GM12878 (cell line): ENCODE data around the gene NCS1. TPM values are rescaled to one million over a fixed set of nuclear protein-coding genes. Genes with fewer than 3 reads are reported as not detected.

ENCODE experiments used
- ATAC-seq: fragments of 200-7000 bp; cut with Tn5 transposase; 3 replicates; pipeline ENCODE4 v1.9.1; 2020; ENCODE audit warnings: mild to moderate bottlenecking, moderate library complexity
- BruUV-seq: library from RNA; stranded (reverse); fragments of 400-500 nt; replicated peaks from 2 replicates; lab custom pipeline; 2021; lab: Mats Ljungman, UMichigan
- CTCF ChIA-PET: fragments of 300-600 bp; sonication (Branson Sonifier 250); formaldehyde crosslinking; extraction: SDS; loops from one replicate; lab custom pipeline; 2021; ENCODE audit warnings: inconsistent platforms; lab: Yijun Ruan, JAX
- POLR2A ChIA-PET: fragments of 350-600 bp; formaldehyde crosslinking; extraction: SDS; loops from one replicate; lab custom pipeline; 2021; ENCODE audit warnings: inconsistent platforms; lab: Charles Lee
- RAD21 ChIA-PET: fragments of 300-600 bp; sonication (Branson Sonifier 250); formaldehyde crosslinking; loops from one replicate; lab custom pipeline; 2023; ENCODE audit warnings: antibody characterized with exemption; ENCODE audit not compliant: unreplicated experiment; lab: Charles Lee
- SMC1A ChIA-PET: fragments of 300-600 bp; sonication (Branson Sonifier 250); formaldehyde crosslinking; loops from one replicate; lab custom pipeline; 2023; ENCODE audit not compliant: unreplicated experiment, uncharacterized antibody; lab: Charles Lee
- DNase-seq: peaks from one replicate; pipeline ENCODE4 v3.0.0-alpha.2; 2011; ENCODE audit warnings: low read depth, low spot score
- FAIRE-seq: peaks from 3 replicates; lab custom pipeline; 2011; peaks lifted over from hg19 to GRCh38; lab: Jason Lieb, UNC
- H2AFZ ChIP-seq: 2 replicates; pipeline ENCODE4 v1.6.0; 2011; ENCODE audit warnings: low read depth, low read length, control low read depth; ENCODE audit not compliant: control insufficient read depth
- H3K27ac ChIP-seq: 2 replicates; pipeline ENCODE4 v1.5.1; 2011; ENCODE audit warnings: control low read depth; ENCODE audit not compliant: control insufficient read depth, insufficient read depth
- H3K27me3 ChIP-seq, 2 experiments: replicated peaks in 1 of 2; 2 replicates each; pipeline versions ENCODE4 v1.6.0 to v1.6.1; 2011; ENCODE audit warnings: low read length in 1 of 2; ENCODE audit not compliant: control insufficient read depth in 2 of 2, insufficient read depth in 2 of 2
- H3K36me3 ChIP-seq, 2 experiments: 2 replicates each; pipeline ENCODE4 v1.5.1; 2011; ENCODE audit warnings: low read length in 1 of 2; ENCODE audit not compliant: control insufficient read depth in 2 of 2, insufficient read depth in 2 of 2
- H3K4me1 ChIP-seq: 2 replicates; pipeline ENCODE4 v1.6.1; 2011; ENCODE audit warnings: mild to moderate bottlenecking, low read length, moderate library complexity, mixed read lengths; ENCODE audit not compliant: control insufficient read depth, insufficient read depth
- H3K4me2 ChIP-seq: 2 replicates; pipeline ENCODE4 v1.6.0; 2011; ENCODE audit warnings: control low read depth; ENCODE audit not compliant: control insufficient read depth, insufficient read depth
- H3K4me3 ChIP-seq: fragments of 200-600 bp; sonication (generic); 2 replicates; pipeline ENCODE4 v1.5.1; 2016
- H3K79me2 ChIP-seq: 2 replicates; pipeline ENCODE4 v1.6.0; 2011; ENCODE audit warnings: low read length; ENCODE audit not compliant: control insufficient read depth, insufficient read depth
- H3K9ac ChIP-seq: 2 replicates; pipeline ENCODE4 v1.8.0; 2011; ENCODE audit warnings: low read length, control low read depth, mixed read lengths; ENCODE audit not compliant: control insufficient read depth, insufficient read depth
- H3K9me3 ChIP-seq: replicated peaks from 3 replicates; pipeline ENCODE4 v1.5.1; 2011; ENCODE audit warnings: mild to moderate bottlenecking, low read length; ENCODE audit not compliant: control insufficient read depth, insufficient read depth
- H4K20me1 ChIP-seq: 2 replicates; pipeline ENCODE4 v1.6.0; 2011; ENCODE audit not compliant: control insufficient read depth, insufficient read depth
- CEBPB ChIP-seq, 2 experiments: fragments of 150-350 bp in 1 of 2; IDR thresholded peaks; 2 replicates each; pipeline ENCODE4 v1.6.1; 2012 to 2014; ENCODE audit warnings: low read depth in 2 of 2, low read length in 2 of 2, borderline replicate concordance in 1 of 2, inconsistent platforms in 1 of 2
- CHD1 ChIP-seq: IDR thresholded peaks from 2 replicates; pipeline ENCODE4 v1.6.1; 2012; ENCODE audit warnings: low read depth, low read length, improper control_type of control experiment
- NR2C2 ChIP-seq: IDR thresholded peaks from 2 replicates; pipeline ENCODE4 v1.6.1; 2011; ENCODE audit warnings: borderline replicate concordance, low read depth; ENCODE audit not compliant: control insufficient read depth, insufficient read length
- PML ChIP-seq: IDR thresholded peaks from 2 replicates; pipeline ENCODE4 v1.6.1; 2012; ENCODE audit warnings: low read length, inconsistent platforms
- SMAD5 ChIP-seq: IDR thresholded peaks from 2 replicates; pipeline ENCODE4 v1.6.1; 2016; ENCODE audit warnings: antibody characterized with exemption, low read depth
- SUZ12 ChIP-seq: fragments of 200-600 bp; sonication (generic); IDR thresholded peaks from one replicate; pipeline ENCODE4 v1.6.1; 2018; ENCODE audit warnings: antibody characterized with exemption, mild to moderate bottlenecking; ENCODE audit not compliant: unreplicated experiment
- ZNF217 ChIP-seq: fragments of 450-650 bp; IDR thresholded peaks from 2 replicates; pipeline ENCODE4 v1.6.1; 2017; ENCODE audit warnings: antibody characterized with exemption, mild to moderate bottlenecking
- WGBS: methylation state at CpG from one replicate; pipeline ENCODE4 v1.1.6; 2016; ENCODE audit warnings: low lambda C conversion rate; ENCODE audit not compliant: insufficient replicate concordance, insufficient coverage; ENCODE audit errors: missing lambda C conversion rate; 5-methylcytosine and 5-hydroxymethylcytosine counted together
- in situ Hi-C: fragments of 300-500 bp; cut with MboI; formaldehyde crosslinking; loops from 9 replicates; pipeline ENCODE4 v1.14.3; 2018; ENCODE audit warnings: mixed read lengths
- intact Hi-C: fragments of 100-400 bp; cut with micrococcal nuclease; formaldehyde crosslinking; loops from one replicate; pipeline ENCODE4 v1.14.2; 2022; ENCODE audit not compliant: unreplicated experiment
- polyA plus RNA-seq, 11 experiments: library from polyadenylated mRNA; depleted of rRNA in 4 of 11; unstranded in 6 of 11; stranded (reverse) in 5 of 11; fragments of >200 nt; fragmentation: Nextera tagmentation in 4 of 11; fragmentation: Illumina TruSeq in 1 of 11; extraction: Ambion mirVana in 4 of 11; extraction: Trizol in 1 of 11; gene quantifications; 1 replicate in 1 of 11; 2 replicates in 10 of 11; pipeline versions ENCODE4 v1.2.1 to v1.2.3, GENCODE V29; 2011 to 2016; ENCODE audit warnings: inconsistent platforms in 2 of 11, missing spikeins in 2 of 11, low read depth in 1 of 11
- total RNA-seq, 4 experiments: library from RNA; depleted of rRNA in 3 of 4; stranded (reverse); fragments of >200 nt in 3 of 4; fragmentation: Illumina TruSeq in 1 of 4; extraction: Trizol in 1 of 4; gene quantifications; 2 replicates each; pipeline versions ENCODE4 v1.2.1 to v1.2.3, GENCODE V29; 2013 to 2021
- TF ChIP-seq, protein P1 (sequence below): fragments of 450-650 bp; IDR thresholded peaks from 2 replicates; pipeline ENCODE4 v1.6.1; 2016; ENCODE audit warnings: mild to moderate bottlenecking, moderate library complexity, borderline replicate concordance
- TF ChIP-seq, protein P2 (sequence below): fragments of 450-650 bp; IDR thresholded peaks from 2 replicates; pipeline ENCODE4 v1.6.1; 2017; ENCODE audit warnings: borderline replicate concordance
- TF ChIP-seq, protein P3 (sequence below): IDR thresholded peaks from 2 replicates; pipeline ENCODE4 v1.6.1; 2012; ENCODE audit warnings: low read depth, low read length, improper control_type of control experiment
- TF ChIP-seq, protein P4 (sequence below): fragments of 450-650 bp; IDR thresholded peaks from 2 replicates; pipeline ENCODE4 v1.6.1; 2017; ENCODE audit warnings: mild to moderate bottlenecking, moderate library complexity

The NCS1 gene
- total and polyA plus RNA-seq, 10 of the 15 experiments (the other 5 are each of a cell fraction or from before 2014, with no cell fraction given), result 0.04 to 0.22 (median 0.06) TPM; not detected in 4

DNA sequence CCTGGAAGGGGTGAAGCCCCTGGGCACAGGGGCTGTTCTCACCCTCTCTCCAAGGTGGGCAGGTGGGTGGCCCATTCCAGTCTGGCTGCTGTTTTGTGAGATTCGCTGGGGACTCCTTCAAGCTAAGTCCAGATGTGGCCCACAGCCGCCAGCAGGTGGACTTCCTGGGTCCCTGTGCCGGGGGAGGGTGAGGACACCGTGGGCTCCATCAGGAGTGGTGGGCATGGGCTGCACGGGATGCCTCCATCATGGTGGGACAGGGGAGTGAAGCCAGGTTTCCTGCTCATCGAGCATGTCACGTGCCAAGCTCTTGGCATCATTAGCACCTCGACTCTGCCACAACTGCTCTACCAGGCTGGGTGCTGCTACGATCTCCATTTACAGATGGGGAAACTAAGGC, 1.8 kb downstream of the NCS1 start (continued):
- TF ChIP-seq, protein P1, sequence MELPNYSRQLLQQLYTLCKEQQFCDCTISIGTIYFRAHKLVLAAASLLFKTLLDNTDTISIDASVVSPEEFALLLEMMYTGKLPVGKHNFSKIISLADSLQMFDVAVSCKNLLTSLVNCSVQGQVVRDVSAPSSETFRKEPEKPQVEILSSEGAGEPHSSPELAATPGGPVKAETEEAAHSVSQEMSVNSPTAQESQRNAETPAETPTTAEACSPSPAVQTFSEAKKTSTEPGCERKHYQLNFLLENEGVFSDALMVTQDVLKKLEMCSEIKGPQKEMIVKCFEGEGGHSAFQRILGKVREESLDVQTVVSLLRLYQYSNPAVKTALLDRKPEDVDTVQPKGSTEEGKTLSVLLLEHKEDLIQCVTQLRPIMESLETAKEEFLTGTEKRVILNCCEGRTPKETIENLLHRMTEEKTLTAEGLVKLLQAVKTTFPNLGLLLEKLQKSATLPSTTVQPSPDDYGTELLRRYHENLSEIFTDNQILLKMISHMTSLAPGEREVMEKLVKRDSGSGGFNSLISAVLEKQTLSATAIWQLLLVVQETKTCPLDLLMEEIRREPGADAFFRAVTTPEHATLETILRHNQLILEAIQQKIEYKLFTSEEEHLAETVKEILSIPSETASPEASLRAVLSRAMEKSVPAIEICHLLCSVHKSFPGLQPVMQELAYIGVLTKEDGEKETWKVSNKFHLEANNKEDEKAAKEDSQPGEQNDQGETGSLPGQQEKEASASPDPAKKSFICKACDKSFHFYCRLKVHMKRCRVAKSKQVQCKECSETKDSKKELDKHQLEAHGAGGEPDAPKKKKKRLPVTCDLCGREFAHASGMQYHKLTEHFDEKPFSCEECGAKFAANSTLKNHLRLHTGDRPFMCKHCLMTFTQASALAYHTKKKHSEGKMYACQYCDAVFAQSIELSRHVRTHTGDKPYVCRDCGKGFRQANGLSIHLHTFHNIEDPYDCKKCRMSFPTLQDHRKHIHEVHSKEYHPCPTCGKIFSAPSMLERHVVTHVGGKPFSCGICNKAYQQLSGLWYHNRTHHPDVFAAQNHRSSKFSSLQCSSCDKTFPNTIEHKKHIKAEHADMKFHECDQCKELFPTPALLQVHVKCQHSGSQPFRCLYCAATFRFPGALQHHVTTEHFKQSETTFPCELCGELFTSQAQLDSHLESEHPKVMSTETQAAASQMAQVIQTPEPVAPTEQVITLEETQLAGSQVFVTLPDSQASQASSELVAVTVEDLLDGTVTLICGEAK, result no peak
- TF ChIP-seq, protein P2, sequence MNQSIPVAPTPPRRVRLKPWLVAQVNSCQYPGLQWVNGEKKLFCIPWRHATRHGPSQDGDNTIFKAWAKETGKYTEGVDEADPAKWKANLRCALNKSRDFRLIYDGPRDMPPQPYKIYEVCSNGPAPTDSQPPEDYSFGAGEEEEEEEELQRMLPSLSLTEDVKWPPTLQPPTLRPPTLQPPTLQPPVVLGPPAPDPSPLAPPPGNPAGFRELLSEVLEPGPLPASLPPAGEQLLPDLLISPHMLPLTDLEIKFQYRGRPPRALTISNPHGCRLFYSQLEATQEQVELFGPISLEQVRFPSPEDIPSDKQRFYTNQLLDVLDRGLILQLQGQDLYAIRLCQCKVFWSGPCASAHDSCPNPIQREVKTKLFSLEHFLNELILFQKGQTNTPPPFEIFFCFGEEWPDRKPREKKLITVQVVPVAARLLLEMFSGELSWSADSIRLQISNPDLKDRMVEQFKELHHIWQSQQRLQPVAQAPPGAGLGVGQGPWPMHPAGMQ, result no peak
- no peak for TF ChIP-seq ZNF217
- TF ChIP-seq, protein P3, sequence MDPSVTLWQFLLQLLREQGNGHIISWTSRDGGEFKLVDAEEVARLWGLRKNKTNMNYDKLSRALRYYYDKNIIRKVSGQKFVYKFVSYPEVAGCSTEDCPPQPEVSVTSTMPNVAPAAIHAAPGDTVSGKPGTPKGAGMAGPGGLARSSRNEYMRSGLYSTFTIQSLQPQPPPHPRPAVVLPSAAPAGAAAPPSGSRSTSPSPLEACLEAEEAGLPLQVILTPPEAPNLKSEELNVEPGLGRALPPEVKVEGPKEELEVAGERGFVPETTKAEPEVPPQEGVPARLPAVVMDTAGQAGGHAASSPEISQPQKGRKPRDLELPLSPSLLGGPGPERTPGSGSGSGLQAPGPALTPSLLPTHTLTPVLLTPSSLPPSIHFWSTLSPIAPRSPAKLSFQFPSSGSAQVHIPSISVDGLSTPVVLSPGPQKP, result no peak

DNA sequence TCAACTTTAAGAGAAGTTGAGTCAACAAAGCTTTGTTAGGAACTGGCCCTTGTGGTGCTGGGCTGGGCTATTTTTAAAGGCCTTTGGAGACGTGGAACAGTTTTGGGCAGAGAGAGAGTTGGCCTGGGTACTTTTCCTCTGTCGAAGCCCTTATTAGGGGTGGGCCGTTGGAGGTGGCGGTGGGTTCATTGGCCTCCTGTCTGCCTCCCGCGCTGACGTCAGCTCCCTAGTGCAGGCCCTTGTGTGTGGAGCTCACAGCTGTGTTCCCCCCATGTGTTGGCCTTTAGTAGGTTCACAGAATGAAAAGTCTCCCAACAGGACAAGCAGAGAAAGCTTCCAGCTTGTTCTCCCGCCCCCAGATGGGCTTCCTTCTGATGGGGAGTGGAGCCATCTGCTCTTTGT, 2.7 kb downstream of the NCS1 start:
- no peak for DNase-seq
- H3K9me3 ChIP-seq, result no peaks in the 10 kb centered on the region
- TF ChIP-seq, protein P4, sequence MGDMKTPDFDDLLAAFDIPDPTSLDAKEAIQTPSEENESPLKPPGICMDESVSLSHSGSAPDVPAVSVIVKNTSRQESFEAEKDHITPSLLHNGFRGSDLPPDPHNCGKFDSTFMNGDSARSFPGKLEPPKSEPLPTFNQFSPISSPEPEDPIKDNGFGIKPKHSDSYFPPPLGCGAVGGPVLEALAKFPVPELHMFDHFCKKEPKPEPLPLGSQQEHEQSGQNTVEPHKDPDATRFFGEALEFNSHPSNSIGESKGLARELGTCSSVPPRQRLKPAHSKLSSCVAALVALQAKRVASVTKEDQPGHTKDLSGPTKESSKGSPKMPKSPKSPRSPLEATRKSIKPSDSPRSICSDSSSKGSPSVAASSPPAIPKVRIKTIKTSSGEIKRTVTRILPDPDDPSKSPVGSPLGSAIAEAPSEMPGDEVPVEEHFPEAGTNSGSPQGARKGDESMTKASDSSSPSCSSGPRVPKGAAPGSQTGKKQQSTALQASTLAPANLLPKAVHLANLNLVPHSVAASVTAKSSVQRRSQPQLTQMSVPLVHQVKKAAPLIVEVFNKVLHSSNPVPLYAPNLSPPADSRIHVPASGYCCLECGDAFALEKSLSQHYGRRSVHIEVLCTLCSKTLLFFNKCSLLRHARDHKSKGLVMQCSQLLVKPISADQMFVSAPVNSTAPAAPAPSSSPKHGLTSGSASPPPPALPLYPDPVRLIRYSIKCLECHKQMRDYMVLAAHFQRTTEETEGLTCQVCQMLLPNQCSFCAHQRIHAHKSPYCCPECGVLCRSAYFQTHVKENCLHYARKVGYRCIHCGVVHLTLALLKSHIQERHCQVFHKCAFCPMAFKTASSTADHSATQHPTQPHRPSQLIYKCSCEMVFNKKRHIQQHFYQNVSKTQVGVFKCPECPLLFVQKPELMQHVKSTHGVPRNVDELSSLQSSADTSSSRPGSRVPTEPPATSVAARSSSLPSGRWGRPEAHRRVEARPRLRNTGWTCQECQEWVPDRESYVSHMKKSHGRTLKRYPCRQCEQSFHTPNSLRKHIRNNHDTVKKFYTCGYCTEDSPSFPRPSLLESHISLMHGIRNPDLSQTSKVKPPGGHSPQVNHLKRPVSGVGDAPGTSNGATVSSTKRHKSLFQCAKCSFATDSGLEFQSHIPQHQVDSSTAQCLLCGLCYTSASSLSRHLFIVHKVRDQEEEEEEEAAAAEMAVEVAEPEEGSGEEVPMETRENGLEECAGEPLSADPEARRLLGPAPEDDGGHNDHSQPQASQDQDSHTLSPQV, result no peak
- TF ChIP-seq NR2C2, result no peak
- no peak for TF ChIP-seq SUZ12
- no peak for TF ChIP-seq SMAD5
- no peak for TF ChIP-seq PML
- TF ChIP-seq CHD1, result no peak
- TF ChIP-seq CEBPB (IDR thresholded peaks at IDR 0.05; ENCODE audit: borderline replicate concordance in 1 of 2, low read depth in 2 of 2, low read length in 2 of 2), result no peak
- TF ChIP-seq, all 136 proteins: peak for 0
- Histone ChIP-seq H3K9ac (no peak overlapping the region), H3K27me3 (peaks cover 7% of the 10 kb centered on the region in 2 experiments; a peak in 3 of 4 replicates), H3K4me2 (no peak overlapping the region), H4K20me1 (no peaks in the 10 kb centered on the region), H2AFZ (no peak overlapping the region), H3K4me3 (no peak overlapping the region), H3K27ac (no peak overlapping the region), H3K4me1 (no peaks in the 10 kb centered on the region; the same call in 1 of the 2 replicates), H3K36me3 (no peaks in the 10 kb centered on the region), H3K79me2 (no peaks in the 10 kb centered on the region)
- ChIA-PET CTCF (no interaction called here), SMC1A (no interaction called here), POLR2A (no interaction called here), RAD21 (no interaction called here)
- 50% methylated on average over 8 of the region's 8 CpGs for WGBS
- no TSS peak for BruUV-seq
- FAIRE-seq (no peak), ATAC-seq (no peak)
- intact Hi-C loops, result no loop called here
- in situ Hi-C loops, result no loop called here
